Right atrium auricular region (tissue), 2 donors: ENCODE data around the gene VASN. TPM values are rescaled to one million over a fixed set of nuclear protein-coding genes. Genes with fewer than 3 reads are reported as not detected.

Experiments
- DNase-seq: peaks from one replicate; pipeline ENCODE4 v3.0.0-alpha.2; 2019; ENCODE audit warnings: low spot score
- H3K27ac ChIP-seq, 2 donors: fragments of 200-600 bp; sonication (generic); 1 replicate in 1 of 2; 2 replicates in 1 of 2; pipeline ENCODE4 v1.5.1; 2016 to 2019
- H3K27me3 ChIP-seq, 2 donors: fragments of 200-600 bp; sonication (generic); one replicate each; pipeline versions ENCODE4 v1.5.1 to v1.6.0; 2017 to 2019
- H3K36me3 ChIP-seq: fragments of 200-600 bp; sonication (generic); one replicate; pipeline ENCODE4 v1.5.1; 2016
- H3K4me1 ChIP-seq, 2 donors: fragments of 200-600 bp; sonication (generic); one replicate each; pipeline versions ENCODE4 v1.5.1 to v1.6.0; 2017 to 2019
- H3K4me3 ChIP-seq, 2 donors: fragments of 200-600 bp; sonication (generic); 1 replicate in 1 of 2; 2 replicates in 1 of 2; pipeline ENCODE4 v1.5.1; 2017 to 2019; ENCODE audit warnings: mild to moderate bottlenecking in 1 of 2, moderate library complexity in 1 of 2
- H3K9me3 ChIP-seq, 2 donors: fragments of 200-600 bp; sonication (generic); one replicate each; pipeline ENCODE4 v1.5.1; 2019
- CTCF ChIP-seq, 2 donors: fragments of 200-600 bp; sonication (generic); IDR thresholded peaks; one replicate each; pipeline ENCODE4 v1.5.1; 2019; ENCODE audit warnings: antibody characterized with exemption in 2 of 2
- total RNA-seq, 2 donors: library from RNA; depleted of rRNA; stranded (reverse); fragments of >200 nt; gene quantifications; one replicate each; pipeline ENCODE4 v1.1.0, GENCODE V29; 2016

VASN gene
- total RNA-seq, 2 donors from 2014 or later = 17.9 to 39.0 TPM

GRCh38 chr16:4381935-4382794 lies 10.5 kb downstream of the VASN start:
- TF ChIP-seq CTCF (IDR thresholded peaks at IDR 0.05) = no peak
- no peak for DNase-seq

GRCh38 chr16:4382795-4383357 lies 11.2 kb downstream of the VASN start:
- Histone ChIP-seq H3K36me3 (peaks cover 25% of the 10 kb centered on the region), H3K27me3 (no peaks in the 10 kb centered on the region), H3K4me1 (peaks cover 0 to 54% of the 10 kb centered on the region in 2 donors), H3K4me3 (no peak overlapping the region), H3K9me3 (no peaks in the 10 kb centered on the region), H3K27ac (no peak overlapping the region)
- TF ChIP-seq CTCF (IDR thresholded peaks at IDR 0.05) = no peak
- no peak for DNase-seq

More at GRCh38 chr16:4381935-4382794, 10.5 kb downstream of the VASN start:
- no peaks in the 10 kb centered on the region for H3K27me3 ChIP-seq
- H3K9me3 ChIP-seq = no peaks in the 10 kb centered on the region
- H3K4me1 ChIP-seq = peaks cover 0 to 54% of the 10 kb centered on the region in 2 donors
- H3K27ac ChIP-seq = no peak overlapping the region
- peaks cover 25% of the 10 kb centered on the region for H3K36me3 ChIP-seq
- no peak overlapping the region for H3K4me3 ChIP-seq

- no peak for DNase-seq
- H3K27me3 ChIP-seq = no peaks in the 10 kb centered on the region
- H3K27ac ChIP-seq = no peak overlapping the region
- peaks cover 25% of the 10 kb centered on the region for H3K36me3 ChIP-seq
- no peaks in the 10 kb centered on the region for H3K9me3 ChIP-seq
- TF ChIP-seq CTCF (IDR thresholded peaks at IDR 0.05) = no peak
- no peak overlapping the region for H3K4me3 ChIP-seq
- H3K4me1 ChIP-seq = peaks cover 0 to 54% of the 10 kb centered on the region in 2 donors
Observed at GRCh38 chr16:4383591-4384444, 12.2 kb downstream of the VASN start.

GRCh38 chr16:4384509-4384942 lies 12.9 kb downstream of the VASN start:
- no peak for TF ChIP-seq CTCF (IDR thresholded peaks at IDR 0.05)
- H3K27ac ChIP-seq = no peak overlapping the region
- no peak overlapping the region for H3K4me3 ChIP-seq
- H3K36me3 ChIP-seq = peaks cover 25% of the 10 kb centered on the region
- H3K27me3 ChIP-seq = no peaks in the 10 kb centered on the region
- no peaks in the 10 kb centered on the region for H3K9me3 ChIP-seq
- DNase-seq = no peak
- H3K4me1 ChIP-seq = peaks cover 0 to 58% of the 10 kb centered on the region in 2 donors

- no peaks in the 10 kb centered on the region for H3K27me3 ChIP-seq
- H3K36me3 ChIP-seq = peaks cover 25% of the 10 kb centered on the region
- H3K27ac ChIP-seq = no peak overlapping the region
- no peak overlapping the region for H3K4me3 ChIP-seq
- no peaks in the 10 kb centered on the region for H3K9me3 ChIP-seq
- no peak for DNase-seq
- H3K4me1 ChIP-seq = peaks cover 0 to 54% of the 10 kb centered on the region in 2 donors
- no peak for TF ChIP-seq CTCF (IDR thresholded peaks at IDR 0.05)
Observed at GRCh38 chr16:4385066-4385788, 13.6 kb downstream of the VASN start.
